Measurements from ENCODE around the gene GTF2H2C.
"Not testable (repeated sequence)": the region's sequence is repeated elsewhere in the genome, so short reads cannot be mapped to it uniquely, and the experiment has no call there.

The GTF2H2C gene

GRCh38 chr5:69530561-69531405 is 29.2 kb upstream of the GTF2H2C start:
- TF ChIP-seq EZH2phosphoT487 (IDR thresholded peaks at IDR 0.05; ENCODE audit: borderline replicate concordance, low read length): no peak
- TF ChIP-seq CTCF (IDR thresholded peaks at IDR 0.05; ENCODE audit: low read depth, low read length, poor library complexity, severe bottlenecking): no peak
- no peaks in the 10 kb centered on the region for H3K9me2 ChIP-seq (replicated peaks; ENCODE audit: control insufficient read depth, low read length)
- H3K27ac ChIP-seq (ENCODE audit: low read depth, low read length): no peak overlapping the region
- H3F3A ChIP-seq (ENCODE audit: control insufficient read depth, insufficient read depth): no peaks in the 10 kb centered on the region
- H3K27me3 ChIP-seq (ENCODE audit: control insufficient read depth, low read length): no peaks in the 10 kb centered on the region
- no peaks in the 10 kb centered on the region for H3K79me2 ChIP-seq (ENCODE audit: control insufficient read depth, low read length)
- no peak overlapping the region for H3K4me3 ChIP-seq (ENCODE audit: low read length)
- H3K36me3 ChIP-seq (ENCODE audit: control insufficient read depth, low read length): no peaks in the 10 kb centered on the region
- H3K9me3 ChIP-seq (ENCODE audit: control insufficient read depth, insufficient read depth, low read length): no peaks in the 10 kb centered on the region
- H4K20me1 ChIP-seq (ENCODE audit: control insufficient read depth, insufficient read depth, low read depth, low read length): no peaks in the 10 kb centered on the region
- no peak overlapping the region for H3K4me2 ChIP-seq (ENCODE audit: low read length)
- no peaks in the 10 kb centered on the region for H3K4me1 ChIP-seq (ENCODE audit: control insufficient read depth, low read length)

GRCh38 chr5:69531406-69531801 is 28.6 kb upstream of the GTF2H2C start:
- H3K4me3 ChIP-seq (ENCODE audit: low read length): no peak overlapping the region
- TF ChIP-seq EZH2phosphoT487 (IDR thresholded peaks at IDR 0.05; ENCODE audit: borderline replicate concordance, low read length): no peak
- TF ChIP-seq CTCF (IDR thresholded peaks at IDR 0.05; ENCODE audit: low read depth, low read length, poor library complexity, severe bottlenecking): no peak
- H3K9me3 ChIP-seq (ENCODE audit: control insufficient read depth, insufficient read depth, low read length): no peaks in the 10 kb centered on the region
- no peaks in the 10 kb centered on the region for H3K79me2 ChIP-seq (ENCODE audit: control insufficient read depth, low read length)
- no peaks in the 10 kb centered on the region for H3K9me2 ChIP-seq (replicated peaks; ENCODE audit: control insufficient read depth, low read length)
- H3K4me1 ChIP-seq (ENCODE audit: control insufficient read depth, low read length): no peaks in the 10 kb centered on the region
- H3K4me2 ChIP-seq (ENCODE audit: low read length): no peak overlapping the region
- H3K27me3 ChIP-seq (ENCODE audit: control insufficient read depth, low read length): no peaks in the 10 kb centered on the region
- no peaks in the 10 kb centered on the region for H4K20me1 ChIP-seq (ENCODE audit: control insufficient read depth, insufficient read depth, low read depth, low read length)
- no peak overlapping the region for H3K27ac ChIP-seq (ENCODE audit: low read depth, low read length)
- no peaks in the 10 kb centered on the region for H3F3A ChIP-seq (ENCODE audit: control insufficient read depth, insufficient read depth)
- no peaks in the 10 kb centered on the region for H3K36me3 ChIP-seq (ENCODE audit: control insufficient read depth, low read length)

- not testable (repeated sequence) for H3K9me3 ChIP-seq (ENCODE audit: control insufficient read depth, insufficient read depth, low read length)
Measured at GRCh38 chr5:69537911-69538310, 22.1 kb upstream of the GTF2H2C start.

GRCh38 chr5:69538735-69539134 is 21.3 kb upstream of the GTF2H2C start:
- not testable (repeated sequence) for H3K27ac ChIP-seq (ENCODE audit: low read depth, low read length); H3K79me2 ChIP-seq (ENCODE audit: control insufficient read depth, low read length); H3K4me2 ChIP-seq (ENCODE audit: low read length); H3K4me3 ChIP-seq (ENCODE audit: low read length); H3K27me3 ChIP-seq (ENCODE audit: control insufficient read depth, low read length); H3K9me2 ChIP-seq (replicated peaks; ENCODE audit: control insufficient read depth, low read length); H3K36me3 ChIP-seq (ENCODE audit: control insufficient read depth, low read length); H3K9me3 ChIP-seq (ENCODE audit: control insufficient read depth, insufficient read depth, low read length); H3K4me1 ChIP-seq (ENCODE audit: control insufficient read depth, low read length); H3F3A ChIP-seq (ENCODE audit: control insufficient read depth, insufficient read depth); H4K20me1 ChIP-seq (ENCODE audit: control insufficient read depth, insufficient read depth, low read depth, low read length)

More at GRCh38 chr5:69537911-69538310, 22.1 kb upstream of the GTF2H2C start:
- H3K4me2 ChIP-seq (ENCODE audit: low read length); H3K79me2 ChIP-seq (ENCODE audit: control insufficient read depth, low read length); H3K36me3 ChIP-seq (ENCODE audit: control insufficient read depth, low read length); H3K27ac ChIP-seq (ENCODE audit: low read depth, low read length); H3K27me3 ChIP-seq (ENCODE audit: control insufficient read depth, low read length); H3K4me3 ChIP-seq (ENCODE audit: low read length); H3K9me2 ChIP-seq (replicated peaks; ENCODE audit: control insufficient read depth, low read length); H3F3A ChIP-seq (ENCODE audit: control insufficient read depth, insufficient read depth); H3K4me1 ChIP-seq (ENCODE audit: control insufficient read depth, low read length); H4K20me1 ChIP-seq (ENCODE audit: control insufficient read depth, insufficient read depth, low read depth, low read length): not testable (repeated sequence)

- not testable (repeated sequence) for H3K36me3 ChIP-seq (ENCODE audit: control insufficient read depth, low read length); H3K4me1 ChIP-seq (ENCODE audit: control insufficient read depth, low read length); H3K9me2 ChIP-seq (replicated peaks; ENCODE audit: control insufficient read depth, low read length); H3K27ac ChIP-seq (ENCODE audit: low read depth, low read length); H3K27me3 ChIP-seq (ENCODE audit: control insufficient read depth, low read length); H3K79me2 ChIP-seq (ENCODE audit: control insufficient read depth, low read length); H3K4me2 ChIP-seq (ENCODE audit: low read length); H3K9me3 ChIP-seq (ENCODE audit: control insufficient read depth, insufficient read depth, low read length); H3K4me3 ChIP-seq (ENCODE audit: low read length); H3F3A ChIP-seq (ENCODE audit: control insufficient read depth, insufficient read depth); H4K20me1 ChIP-seq (ENCODE audit: control insufficient read depth, insufficient read depth, low read depth, low read length)
Measured at GRCh38 chr5:69541347-69541746, 18.6 kb upstream of the GTF2H2C start.

GRCh38 chr5:69542838-69543618 is 17.0 kb upstream of the GTF2H2C start:
- not testable (repeated sequence) for H3K36me3 ChIP-seq (ENCODE audit: control insufficient read depth, low read length); H3K9me3 ChIP-seq (ENCODE audit: control insufficient read depth, insufficient read depth, low read length); H3F3A ChIP-seq (ENCODE audit: control insufficient read depth, insufficient read depth); H3K4me3 ChIP-seq (ENCODE audit: low read length); H4K20me1 ChIP-seq (ENCODE audit: control insufficient read depth, insufficient read depth, low read depth, low read length); H3K27ac ChIP-seq (ENCODE audit: low read depth, low read length); H3K9me2 ChIP-seq (replicated peaks; ENCODE audit: control insufficient read depth, low read length); H3K79me2 ChIP-seq (ENCODE audit: control insufficient read depth, low read length); H3K4me1 ChIP-seq (ENCODE audit: control insufficient read depth, low read length); H3K27me3 ChIP-seq (ENCODE audit: control insufficient read depth, low read length); H3K4me2 ChIP-seq (ENCODE audit: low read length)
